ENCODE results near the gene SNX10.

Gene SNX10

DNA sequence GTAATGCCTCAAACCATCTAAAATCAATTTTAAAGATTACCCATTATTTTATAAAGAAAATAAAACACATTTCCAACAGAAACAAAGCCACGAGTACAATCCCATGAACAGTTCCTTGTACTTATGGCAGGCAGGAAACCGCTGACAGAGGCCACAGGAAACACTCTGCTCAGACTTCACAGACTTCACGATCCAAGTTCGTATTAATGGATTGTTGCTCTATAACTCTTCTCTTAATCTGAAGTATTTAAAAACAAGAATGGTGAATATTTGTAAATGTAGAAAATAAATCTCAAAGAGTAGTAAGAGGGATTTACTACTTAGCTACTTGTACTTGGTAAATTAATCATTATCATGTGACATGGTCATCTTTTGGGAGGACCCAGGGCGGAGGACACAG, 78.3 kb downstream of the SNX10 start:
- no peak for DNase-seq (ENCODE audit: extremely low read depth, low read depth)
- TF ChIP-seq, protein P1, sequence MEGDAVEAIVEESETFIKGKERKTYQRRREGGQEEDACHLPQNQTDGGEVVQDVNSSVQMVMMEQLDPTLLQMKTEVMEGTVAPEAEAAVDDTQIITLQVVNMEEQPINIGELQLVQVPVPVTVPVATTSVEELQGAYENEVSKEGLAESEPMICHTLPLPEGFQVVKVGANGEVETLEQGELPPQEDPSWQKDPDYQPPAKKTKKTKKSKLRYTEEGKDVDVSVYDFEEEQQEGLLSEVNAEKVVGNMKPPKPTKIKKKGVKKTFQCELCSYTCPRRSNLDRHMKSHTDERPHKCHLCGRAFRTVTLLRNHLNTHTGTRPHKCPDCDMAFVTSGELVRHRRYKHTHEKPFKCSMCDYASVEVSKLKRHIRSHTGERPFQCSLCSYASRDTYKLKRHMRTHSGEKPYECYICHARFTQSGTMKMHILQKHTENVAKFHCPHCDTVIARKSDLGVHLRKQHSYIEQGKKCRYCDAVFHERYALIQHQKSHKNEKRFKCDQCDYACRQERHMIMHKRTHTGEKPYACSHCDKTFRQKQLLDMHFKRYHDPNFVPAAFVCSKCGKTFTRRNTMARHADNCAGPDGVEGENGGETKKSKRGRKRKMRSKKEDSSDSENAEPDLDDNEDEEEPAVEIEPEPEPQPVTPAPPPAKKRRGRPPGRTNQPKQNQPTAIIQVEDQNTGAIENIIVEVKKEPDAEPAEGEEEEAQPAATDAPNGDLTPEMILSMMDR (IDR thresholded peaks at IDR 0.05; ENCODE audit: low read depth, low read length, missing control alignments), result no peak
- no peak overlapping the region for H3K4me3 ChIP-seq (replicated peaks; ENCODE audit: low read depth, low read length)

DNA sequence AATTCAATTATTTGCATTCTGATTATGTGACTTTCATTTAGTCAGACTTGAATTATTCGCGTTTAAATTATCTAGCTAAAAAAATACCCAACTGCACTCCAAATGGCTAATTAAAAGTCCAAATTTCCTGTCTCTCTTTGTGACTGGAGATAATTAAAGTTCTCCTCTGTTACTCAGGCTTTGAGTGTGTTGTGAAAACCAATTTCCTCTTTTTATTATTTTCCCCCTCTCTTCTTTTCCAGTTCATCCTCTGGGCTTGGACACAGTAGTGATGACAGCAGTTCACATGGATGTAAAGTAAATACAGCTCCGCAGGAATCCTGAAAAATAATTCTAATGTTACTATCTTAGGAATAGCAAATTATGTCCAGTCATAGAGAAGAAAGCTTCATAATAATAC, 80.6 kb downstream of the SNX10 start:
- TF ChIP-seq, protein P1 (IDR thresholded peaks at IDR 0.05; ENCODE audit: low read depth, low read length, missing control alignments), result no peak
- DNase-seq (ENCODE audit: extremely low read depth, low read depth), result no peak
- no peak overlapping the region for H3K4me3 ChIP-seq (replicated peaks; ENCODE audit: low read depth, low read length)

DNA sequence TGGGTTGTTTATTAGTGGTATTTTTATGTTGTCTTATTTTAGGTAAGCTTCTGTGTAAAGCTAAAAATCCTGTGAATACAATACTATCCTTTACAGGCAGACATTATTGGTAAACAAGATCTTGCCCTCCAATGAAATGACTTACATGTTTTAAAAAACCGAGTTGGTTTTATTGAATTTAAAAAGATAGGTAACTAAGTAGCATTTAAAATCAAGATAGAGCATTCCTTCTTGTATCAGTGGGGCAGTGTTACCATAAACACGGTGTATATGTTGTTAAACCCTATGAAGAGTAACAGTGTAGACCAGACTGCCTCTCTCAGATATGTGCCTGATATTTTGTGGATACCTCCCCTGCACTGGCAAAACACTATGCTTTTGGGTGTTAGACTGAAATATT, 81.0 kb downstream of the SNX10 start:
- no peak overlapping the region for H3K4me3 ChIP-seq (replicated peaks; ENCODE audit: low read depth, low read length)
- TF ChIP-seq, protein P1 (IDR thresholded peaks at IDR 0.05; ENCODE audit: low read depth, low read length, missing control alignments), result no peak
- DNase-seq (ENCODE audit: extremely low read depth, low read depth), result no peak

DNA sequence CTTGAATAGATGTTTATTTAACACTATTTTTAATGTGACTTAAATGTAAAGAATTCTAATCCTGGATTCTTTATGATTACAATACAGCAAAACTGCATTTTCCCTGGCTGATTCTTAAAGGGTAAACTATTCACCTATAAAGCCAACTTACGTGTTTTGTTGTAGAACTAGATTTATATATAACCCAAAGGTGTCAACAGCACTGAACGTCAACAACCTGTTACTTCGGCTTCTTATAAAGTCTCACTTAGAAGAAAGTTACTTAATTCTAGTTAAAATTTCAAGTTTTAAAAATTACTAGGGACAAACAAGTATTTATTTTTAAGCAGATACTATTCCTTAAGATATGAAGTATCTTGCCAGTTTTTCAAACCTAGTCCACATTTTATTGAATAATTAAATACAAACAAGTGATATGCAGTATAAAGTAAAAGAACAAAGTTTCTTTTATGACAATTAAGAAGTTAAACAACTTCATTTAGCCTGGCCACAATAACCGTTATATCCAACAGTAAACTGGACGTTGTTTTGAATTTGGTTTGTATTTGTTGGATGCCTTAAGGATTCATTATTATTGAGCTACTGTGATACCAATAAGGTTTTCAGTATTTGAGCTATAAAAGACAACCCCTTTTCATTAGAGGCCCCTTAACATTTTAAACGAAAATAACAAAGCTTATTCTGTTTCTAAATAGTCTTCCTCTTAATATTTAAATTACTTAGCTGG, 83.1 kb downstream of the SNX10 start:
- no peak overlapping the region for H3K4me3 ChIP-seq (replicated peaks; ENCODE audit: low read depth, low read length)
- no peak for DNase-seq (ENCODE audit: extremely low read depth, low read depth)
- TF ChIP-seq, protein P1 (IDR thresholded peaks at IDR 0.05; ENCODE audit: low read depth, low read length, missing control alignments), result no peak

DNA sequence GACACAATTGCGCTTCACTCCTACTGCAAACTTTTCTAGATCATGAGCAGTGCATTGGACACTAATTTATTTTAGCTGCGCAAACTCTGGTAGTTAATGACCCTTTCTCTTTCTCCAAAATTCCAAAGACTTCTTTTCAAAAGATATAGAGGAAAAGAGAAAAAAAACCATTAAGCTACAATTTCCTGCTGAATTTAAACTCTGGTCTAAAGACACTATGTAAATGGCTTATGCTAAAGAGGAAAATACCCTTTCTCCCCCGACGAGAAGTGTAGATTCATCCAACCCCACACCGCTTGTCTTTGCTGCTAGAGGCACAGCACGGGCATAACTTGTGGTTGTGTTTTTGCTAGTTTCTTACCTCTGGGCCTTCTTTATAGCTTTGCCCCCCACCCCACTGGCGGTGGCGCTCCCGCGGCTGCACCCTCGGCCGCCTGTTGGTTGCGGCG, 84.1 kb downstream of the SNX10 start:
- TF ChIP-seq, protein P1 (IDR thresholded peaks at IDR 0.05; ENCODE audit: low read depth, low read length, missing control alignments), result no peak
- no peak overlapping the region for H3K4me3 ChIP-seq (replicated peaks; ENCODE audit: low read depth, low read length)
- DNase-seq (ENCODE audit: extremely low read depth, low read depth), result no peak

DNA sequence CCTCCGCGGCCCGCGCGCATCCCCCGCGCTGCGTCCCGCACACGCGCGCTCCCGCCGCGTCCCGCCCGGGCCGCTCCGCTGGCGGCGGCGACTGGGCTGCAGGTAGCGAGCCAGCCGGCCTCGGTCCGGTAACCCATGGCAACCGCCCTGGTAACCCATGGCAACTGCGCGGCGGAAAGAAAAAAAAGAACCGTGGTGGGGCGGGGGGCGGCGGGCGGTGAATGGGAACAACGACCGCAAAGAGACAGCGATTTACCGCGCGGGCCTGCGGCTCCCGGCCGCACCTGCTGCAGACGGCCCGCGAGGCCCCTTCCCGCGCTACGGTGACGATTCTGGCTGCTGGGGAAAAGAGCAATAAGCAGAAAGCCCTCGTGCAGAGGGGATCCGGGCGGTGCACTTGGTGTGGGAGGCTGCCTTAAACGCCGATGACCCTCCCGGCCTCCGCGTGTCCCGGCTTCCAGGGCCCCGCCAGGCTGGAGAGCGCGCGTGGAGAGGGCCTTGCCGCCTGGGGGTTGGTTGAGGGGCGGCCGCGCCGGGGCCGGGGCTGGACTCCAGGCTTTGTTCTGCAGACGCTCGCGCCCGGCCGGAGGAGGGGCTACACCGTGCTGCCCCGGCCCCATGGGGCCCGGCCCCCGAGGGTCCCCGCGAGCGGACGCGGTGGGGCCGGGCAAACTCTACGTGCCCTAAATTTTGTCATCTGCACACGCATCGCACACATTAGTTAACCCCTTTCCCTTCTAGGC, 84.7 kb downstream of the SNX10 start:
- DNase-seq (ENCODE audit: extremely low read depth, low read depth), result no peak
- TF ChIP-seq, protein P1 (IDR thresholded peaks at IDR 0.05; ENCODE audit: low read depth, low read length, missing control alignments), result no peak
- H3K4me3 ChIP-seq (replicated peaks; ENCODE audit: low read depth, low read length), result no peak overlapping the region
